ENCODE measurements around the gene MAVS.

- TF ChIP-seq CTCF (IDR thresholded peaks at IDR 0.05; ENCODE audit: poor library complexity) (no peak), EZH2phosphoT487 (IDR thresholded peaks at IDR 0.05; ENCODE audit: low read depth, severe bottlenecking, unreplicated experiment) (no peak), EZH2 (IDR thresholded peaks at IDR 0.05; ENCODE audit: borderline replicate concordance) (no peak)
Measured at GRCh38 chr20:3825526-3825925, 21.1 kb upstream of the MAVS start.

Measured in hepatocyte (in vitro differentiated cells).